ENCODE data around the gene IP6K2. TPM values are rescaled to one million over a fixed set of nuclear protein-coding genes. Genes with fewer than 3 reads are reported as not detected.
"Not testable (repeated sequence)": the region's sequence is repeated elsewhere in the genome, so short reads cannot be mapped to it uniquely, and the experiment has no call there.

IP6K2 gene
- total RNA-seq, 1 donor from 2014 or later, result 23.5 TPM

DNA sequence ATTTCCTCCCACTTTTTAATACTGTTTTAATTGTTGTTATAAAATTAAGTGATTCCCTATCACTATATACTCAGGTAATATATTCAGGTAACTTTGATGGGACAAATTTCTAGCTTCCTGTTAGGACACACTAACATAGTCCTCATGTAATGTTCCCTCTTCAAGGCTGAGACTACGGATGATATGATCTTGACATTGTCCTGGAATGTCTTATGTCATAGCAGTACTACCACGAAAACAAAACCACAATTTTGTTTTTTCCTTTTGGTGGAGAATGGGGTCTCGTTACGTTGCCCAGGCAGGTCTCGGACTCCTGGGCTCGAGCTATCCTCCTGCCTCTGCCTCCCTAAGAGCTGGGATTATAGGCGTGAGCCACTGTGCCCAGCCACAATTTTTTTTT lies 26.8 kb upstream of the IP6K2 start:
- no peak for DNase-seq
- Histone ChIP-seq H3K27ac (replicated peaks) (no peak overlapping the region), H3K27me3 (ENCODE audit: low read depth) (no peaks in the 10 kb centered on the region), H3K9me3 (replicated peaks) (no peaks in the 10 kb centered on the region), H3K36me3 (peaks cover 1% of the 10 kb centered on the region), H3K4me3 (no peak overlapping the region), H3K4me1 (peaks cover 55% of the 10 kb centered on the region)
- TF ChIP-seq, protein P1, sequence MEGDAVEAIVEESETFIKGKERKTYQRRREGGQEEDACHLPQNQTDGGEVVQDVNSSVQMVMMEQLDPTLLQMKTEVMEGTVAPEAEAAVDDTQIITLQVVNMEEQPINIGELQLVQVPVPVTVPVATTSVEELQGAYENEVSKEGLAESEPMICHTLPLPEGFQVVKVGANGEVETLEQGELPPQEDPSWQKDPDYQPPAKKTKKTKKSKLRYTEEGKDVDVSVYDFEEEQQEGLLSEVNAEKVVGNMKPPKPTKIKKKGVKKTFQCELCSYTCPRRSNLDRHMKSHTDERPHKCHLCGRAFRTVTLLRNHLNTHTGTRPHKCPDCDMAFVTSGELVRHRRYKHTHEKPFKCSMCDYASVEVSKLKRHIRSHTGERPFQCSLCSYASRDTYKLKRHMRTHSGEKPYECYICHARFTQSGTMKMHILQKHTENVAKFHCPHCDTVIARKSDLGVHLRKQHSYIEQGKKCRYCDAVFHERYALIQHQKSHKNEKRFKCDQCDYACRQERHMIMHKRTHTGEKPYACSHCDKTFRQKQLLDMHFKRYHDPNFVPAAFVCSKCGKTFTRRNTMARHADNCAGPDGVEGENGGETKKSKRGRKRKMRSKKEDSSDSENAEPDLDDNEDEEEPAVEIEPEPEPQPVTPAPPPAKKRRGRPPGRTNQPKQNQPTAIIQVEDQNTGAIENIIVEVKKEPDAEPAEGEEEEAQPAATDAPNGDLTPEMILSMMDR (IDR thresholded peaks at IDR 0.05; ENCODE audit: borderline replicate concordance), result no peak
- intact Hi-C loops (cut with micrococcal nuclease), result no loop called here

DNA sequence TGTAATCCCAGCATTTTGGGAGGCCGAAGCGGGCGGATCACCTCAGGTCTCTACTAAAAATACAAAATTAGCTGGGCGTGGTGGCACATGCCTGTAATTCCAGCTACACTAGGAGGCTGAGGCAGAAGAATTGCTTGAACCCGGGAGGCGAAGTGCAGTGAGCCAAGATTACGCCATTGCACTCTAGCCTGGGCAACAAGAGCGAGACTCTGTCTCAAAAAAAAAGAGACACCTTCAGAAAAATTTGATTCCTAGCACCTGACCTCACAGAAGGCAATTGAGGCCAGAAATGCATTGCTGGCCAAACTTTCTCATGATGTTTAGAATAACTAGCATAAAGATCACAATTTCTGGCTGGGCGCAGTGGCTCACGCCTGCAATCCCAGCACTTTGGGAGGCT lies 24.2 kb upstream of the IP6K2 start:
- Histone ChIP-seq H3K4me1 (peaks cover 56% of the 10 kb centered on the region), H3K27ac (replicated peaks) (peak overlapping the region; percentile 94)
- DNase-seq; H3K4me3 ChIP-seq; H3K9me3 ChIP-seq (replicated peaks); intact Hi-C loops (cut with micrococcal nuclease); H3K36me3 ChIP-seq; H3K27me3 ChIP-seq (ENCODE audit: low read depth): not testable (repeated sequence)

DNA sequence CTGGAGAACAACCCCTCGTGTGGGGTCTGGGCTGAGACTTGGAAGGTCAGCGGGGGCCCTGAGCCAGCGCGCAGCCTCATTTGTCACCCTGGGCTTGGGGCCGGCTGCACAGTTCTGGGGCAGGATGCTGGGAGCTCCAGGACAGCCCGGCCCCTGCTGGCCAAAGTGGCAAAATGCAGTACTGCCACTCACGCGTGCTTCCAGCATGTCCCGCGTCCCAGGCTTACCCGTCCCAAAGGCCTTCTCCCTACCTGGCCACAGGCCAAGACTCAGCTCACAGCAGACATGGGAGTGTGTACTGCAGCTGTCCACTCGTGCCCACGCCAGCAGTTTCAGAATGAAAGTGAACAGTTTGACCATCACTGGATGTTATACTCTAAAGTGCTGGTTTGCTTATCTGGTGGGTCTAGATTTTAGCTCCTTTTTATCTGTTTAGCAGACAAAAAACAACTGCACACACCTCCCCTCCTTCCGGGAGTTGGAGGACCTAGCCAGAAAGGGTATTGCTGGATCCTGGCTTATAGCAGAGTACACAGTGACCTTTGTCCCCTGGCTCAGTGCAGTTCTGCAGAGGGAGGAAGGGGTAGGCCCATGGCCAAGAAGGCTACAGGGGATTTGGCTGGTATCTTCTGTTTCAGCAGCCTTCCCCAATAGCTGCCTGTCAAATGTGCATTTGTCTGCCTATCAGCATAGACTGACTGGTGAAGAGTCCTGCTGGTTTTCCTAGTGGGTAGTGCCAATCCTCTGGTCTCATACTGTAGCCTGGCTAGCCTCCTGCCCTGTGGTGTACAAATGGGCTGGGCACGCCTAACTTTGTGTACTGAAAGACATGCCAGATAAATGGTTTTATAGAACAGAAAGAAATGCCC lies 23.2 kb upstream of the IP6K2 start:
- peak overlapping the region; percentile 94 for H3K27ac ChIP-seq (replicated peaks)
- TF ChIP-seq, protein P1 (IDR thresholded peaks at IDR 0.05; ENCODE audit: borderline replicate concordance), result peak; percentile 95
- H3K4me3 ChIP-seq, result peak overlapping the region; percentile 48
- peaks cover 59% of the 10 kb centered on the region for H3K4me1 ChIP-seq
- H3K9me3 ChIP-seq (replicated peaks), result no peaks in the 10 kb centered on the region
- intact Hi-C loops (cut with micrococcal nuclease), result no loop called here
- peak; percentile 94 for DNase-seq
- H3K27me3 ChIP-seq (ENCODE audit: low read depth), result no peaks in the 10 kb centered on the region
- H3K36me3 ChIP-seq, result no peaks in the 10 kb centered on the region

DNA sequence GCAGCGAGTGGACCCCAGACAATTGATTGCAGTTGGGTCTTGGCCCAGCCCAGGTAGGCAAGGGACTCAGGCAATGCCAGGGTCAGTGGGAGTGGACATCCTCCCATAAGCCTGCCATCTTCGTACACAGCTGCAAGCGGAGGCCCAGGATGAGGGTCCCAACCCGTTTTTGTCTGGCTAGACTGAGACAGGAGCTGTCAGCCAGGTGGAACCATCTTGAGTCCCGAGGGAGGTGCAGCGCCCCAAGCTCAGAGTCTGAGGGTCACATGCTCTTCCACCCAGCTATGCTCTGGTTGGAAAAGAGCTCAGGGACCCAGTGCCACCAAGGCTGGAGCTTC lies 22.6 kb upstream of the IP6K2 start:
- peaks cover 59% of the 10 kb centered on the region for H3K4me1 ChIP-seq
- TF ChIP-seq, protein P1 (IDR thresholded peaks at IDR 0.05; ENCODE audit: borderline replicate concordance), result no peak
- H3K36me3 ChIP-seq, result no peaks in the 10 kb centered on the region
- H3K27ac ChIP-seq (replicated peaks), result peak overlapping the region; percentile 94
- intact Hi-C loops (cut with micrococcal nuclease), result no loop called here
- no peaks in the 10 kb centered on the region for H3K9me3 ChIP-seq (replicated peaks)
- H3K4me3 ChIP-seq, result peak overlapping the region; percentile 48
- no peak for DNase-seq
- H3K27me3 ChIP-seq (ENCODE audit: low read depth), result no peaks in the 10 kb centered on the region

DNA sequence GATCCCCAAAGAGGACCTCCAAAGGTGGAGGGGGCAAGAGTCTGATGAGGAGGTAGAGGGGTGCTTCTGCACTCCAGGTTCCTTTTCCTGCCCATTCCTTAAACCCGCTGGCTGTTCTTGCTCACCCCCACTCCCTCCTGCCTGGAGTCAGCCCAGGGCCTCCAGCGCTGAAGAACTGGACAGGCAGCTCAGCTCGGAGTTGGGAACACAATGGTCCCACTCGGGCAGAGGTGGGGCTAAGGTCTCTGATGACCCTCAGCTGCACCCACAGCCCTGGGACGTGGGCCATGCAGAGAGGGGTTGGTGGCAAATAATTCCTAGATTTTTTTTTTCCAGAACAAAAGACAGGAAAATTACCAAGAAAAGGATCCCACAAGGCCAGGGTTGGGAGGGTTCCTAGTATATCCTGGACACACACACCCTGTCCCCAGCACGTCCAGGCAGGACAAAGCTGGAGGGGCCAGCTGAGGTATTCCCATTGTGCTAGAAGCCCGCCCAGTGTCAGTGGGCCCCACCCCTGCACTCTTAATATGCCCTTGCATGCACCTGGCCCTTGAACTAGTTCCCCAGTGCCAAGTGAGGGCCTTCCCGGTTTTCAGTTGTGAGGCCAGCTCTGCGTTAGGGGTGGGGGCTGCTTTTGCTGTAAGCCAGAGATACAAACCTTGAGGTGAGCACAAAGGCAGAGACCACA lies 22.1 kb upstream of the IP6K2 start:
- Histone ChIP-seq H3K36me3 (no peaks in the 10 kb centered on the region), H3K4me3 (peak overlapping the region; percentile 48), H3K4me1 (peaks cover 59% of the 10 kb centered on the region), H3K27ac (replicated peaks) (peak overlapping the region; percentile 94), H3K27me3 (ENCODE audit: low read depth) (no peaks in the 10 kb centered on the region), H3K9me3 (replicated peaks) (no peaks in the 10 kb centered on the region)
- intact Hi-C loops (cut with micrococcal nuclease), result no loop called here
- peak; percentile 71 for DNase-seq
- TF ChIP-seq, protein P1 (IDR thresholded peaks at IDR 0.05; ENCODE audit: borderline replicate concordance), result no peak

DNA sequence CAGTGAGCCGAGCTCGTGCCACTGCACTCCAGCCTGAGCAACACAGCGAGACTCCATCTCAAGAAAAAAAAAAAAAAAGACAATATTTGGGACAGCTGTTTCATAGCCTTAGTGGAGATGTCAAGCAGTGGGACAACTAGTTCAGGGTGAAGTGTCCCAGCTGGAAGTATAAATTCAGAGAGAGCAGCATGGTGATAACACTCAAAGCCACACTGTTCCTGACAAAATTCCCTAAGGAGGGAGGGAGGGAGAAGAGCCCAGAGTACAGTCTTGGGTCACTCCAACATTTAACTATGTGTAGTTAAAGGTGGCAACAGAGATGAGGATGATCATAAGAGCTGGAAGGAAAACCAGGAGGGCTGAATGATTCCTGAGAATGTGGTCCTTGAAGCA lies 21.1 kb upstream of the IP6K2 start:
- intact Hi-C loops (cut with micrococcal nuclease), result no loop called here
- TF ChIP-seq, protein P1 (IDR thresholded peaks at IDR 0.05; ENCODE audit: borderline replicate concordance), result no peak
- H3K4me1 ChIP-seq, result peaks cover 59% of the 10 kb centered on the region
- H3K9me3 ChIP-seq (replicated peaks), result no peaks in the 10 kb centered on the region
- peak overlapping the region; percentile 94 for H3K27ac ChIP-seq (replicated peaks)
- no peaks in the 10 kb centered on the region for H3K36me3 ChIP-seq
- DNase-seq, result no peak
- peak overlapping the region; percentile 29 for H3K4me3 ChIP-seq
- no peaks in the 10 kb centered on the region for H3K27me3 ChIP-seq (ENCODE audit: low read depth)

DNA sequence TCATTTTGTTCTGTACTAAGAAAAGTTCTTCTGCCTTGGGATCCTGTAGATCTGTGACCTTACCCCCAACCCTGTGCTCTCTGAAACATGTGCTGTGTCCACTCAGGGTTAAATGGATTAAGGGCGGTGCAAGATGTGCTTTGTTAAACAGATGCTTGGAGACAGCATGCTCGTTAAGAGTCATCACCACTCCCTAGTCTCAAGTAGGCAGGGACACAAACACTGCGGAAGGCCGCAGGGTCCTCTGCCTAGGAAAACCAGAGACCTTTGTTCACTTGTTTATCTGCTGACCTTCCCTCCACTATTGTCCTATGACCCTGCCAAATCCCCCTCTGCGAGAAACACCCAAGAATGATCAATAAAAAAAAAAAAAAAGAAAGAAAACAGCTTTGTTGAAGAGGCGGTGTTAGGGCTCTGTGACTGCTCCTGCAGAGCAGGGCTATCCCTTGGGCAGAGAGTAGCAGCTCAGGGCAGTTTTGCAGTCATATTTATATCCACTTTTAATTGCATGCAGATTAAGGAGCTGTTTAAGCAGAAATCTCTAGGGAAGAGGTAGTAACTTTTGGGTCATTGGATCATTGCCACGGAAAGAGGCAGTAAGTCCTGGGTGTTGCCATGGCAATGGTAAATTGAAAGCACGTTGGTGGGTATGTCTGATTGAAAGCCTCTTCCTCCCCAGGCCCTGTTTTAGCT lies 18.2 kb upstream of the IP6K2 start:
- Histone ChIP-seq H3K27ac (replicated peaks) (peak overlapping the region; percentile 54), H3K4me1 (peaks cover 49% of the 10 kb centered on the region)
- H3K9me3 ChIP-seq (replicated peaks); DNase-seq; H3K4me3 ChIP-seq; H3K27me3 ChIP-seq (ENCODE audit: low read depth); H3K36me3 ChIP-seq; intact Hi-C loops (cut with micrococcal nuclease): not testable (repeated sequence)

DNA sequence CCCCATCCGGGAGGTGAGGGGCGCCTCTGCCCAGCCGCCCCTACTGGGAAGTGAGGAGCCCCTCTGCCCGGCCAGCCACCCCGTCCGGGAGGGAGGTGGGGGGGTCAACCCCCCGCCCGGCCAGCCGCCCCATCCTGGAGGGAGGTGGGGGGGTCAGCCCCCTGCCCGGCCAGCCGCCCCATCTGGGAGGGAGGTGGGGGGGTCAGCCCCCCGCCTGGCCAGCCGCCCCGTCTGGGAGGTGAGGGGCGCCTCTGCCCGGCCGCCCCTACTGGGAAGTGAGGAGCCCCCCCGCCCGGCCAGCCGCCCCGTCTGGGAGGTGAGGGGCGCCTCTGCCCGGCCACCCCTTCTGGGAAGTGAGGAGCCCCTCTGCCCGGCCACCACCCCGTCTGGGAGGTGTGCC lies 17.5 kb upstream of the IP6K2 start:
- intact Hi-C loops (cut with micrococcal nuclease); H3K36me3 ChIP-seq; H3K9me3 ChIP-seq (replicated peaks); DNase-seq; H3K27me3 ChIP-seq (ENCODE audit: low read depth); H3K27ac ChIP-seq (replicated peaks); H3K4me3 ChIP-seq: not testable (repeated sequence)
- H3K4me1 ChIP-seq, result peaks cover 42% of the 10 kb centered on the region

All from left ventricle myocardium inferior (tissue), 1 donor.